Measurements from ENCODE around the gene IFNL3. TPM values are rescaled to one million over a fixed set of nuclear protein-coding genes. Genes with fewer than 3 reads are reported as not detected.
A peak's percentile ranks its signal among the peaks of the same experiment; 100 is the strongest.
"Not testable (repeated sequence)": the region's sequence is repeated elsewhere in the genome, so short reads cannot be mapped to it uniquely, and the experiment has no call there.

The IFNL3 gene
- total RNA-seq, 2 experiments from 2014 or later, result 0.34 to 0.53 TPM

DNA sequence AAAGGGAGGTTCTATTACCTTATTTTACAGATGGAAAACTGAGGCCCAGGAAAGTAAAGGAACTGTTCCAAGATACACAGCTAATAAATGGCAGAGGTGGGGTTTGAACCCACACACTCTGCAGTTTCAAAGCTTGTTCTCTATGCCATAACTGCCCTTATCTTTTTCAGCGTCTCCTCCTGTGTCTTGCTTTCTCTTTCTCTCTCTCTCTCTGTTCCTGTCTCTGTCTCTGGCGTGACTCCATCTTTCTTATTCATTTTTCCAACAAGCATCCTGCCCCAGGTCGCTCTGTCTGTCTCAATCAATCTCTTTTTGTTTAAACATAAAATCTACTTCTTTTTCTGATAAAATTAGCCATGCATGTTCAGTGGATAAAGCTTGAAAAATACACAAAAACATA, 7.0 kb upstream of the IFNL3 start:
- no peak for ATAC-seq
- Mint-ChIP-seq H3K27ac (no peak overlapping the region), H3K9me3 (ENCODE audit: low read depth) (no peaks in the 10 kb centered on the region), H3K36me3 (ENCODE audit: low read depth) (no peaks in the 10 kb centered on the region), H3K4me1 (peaks cover 2% of the 10 kb centered on the region), H3K27me3 (peaks cover 12% of the 10 kb centered on the region), H3K4me3 (no peak overlapping the region)
- intact Hi-C loops (cut with DNase I, micrococcal nuclease), result no loop called here
- ChIA-PET POLR2A (no interaction called here), CTCF (interaction anchor here (0.6 to 1.6 kb wide), 4 partner anchors 11 to 689 kb away, joined by 3 to 5 read pairs (median 4); no protein-coding TSS in a partner anchor)
- no peak for DNase-seq

DNA sequence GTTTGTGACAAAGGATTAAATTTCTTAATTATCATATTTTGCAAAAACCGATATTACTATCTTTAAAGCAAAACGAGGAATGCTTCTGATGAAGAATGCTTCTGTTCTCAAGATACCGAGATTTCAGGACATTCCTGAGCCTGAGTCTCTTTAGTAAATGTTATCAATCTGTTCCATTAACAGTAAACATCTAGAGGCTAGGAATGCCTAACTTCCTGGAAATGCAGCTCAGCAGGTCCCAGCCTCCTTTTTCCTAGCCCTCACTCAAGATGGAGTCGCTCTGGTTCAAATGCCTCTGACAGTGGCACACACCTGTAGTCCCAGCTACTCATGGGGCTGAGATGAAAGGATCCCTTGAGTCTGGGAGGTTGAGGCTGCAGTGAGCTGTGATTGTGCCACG, 6.3 kb upstream of the IFNL3 start:
- DNase-seq, result no peak
- Mint-ChIP-seq H3K27me3 (peaks cover 12% of the 10 kb centered on the region), H3K9me3 (ENCODE audit: low read depth) (no peaks in the 10 kb centered on the region), H3K4me3 (no peak overlapping the region), H3K4me1 (peaks cover 2% of the 10 kb centered on the region), H3K36me3 (ENCODE audit: low read depth) (no peaks in the 10 kb centered on the region), H3K27ac (no peak overlapping the region)
- intact Hi-C loops (cut with DNase I, micrococcal nuclease), result no loop called here
- ATAC-seq, result no peak
- CTCF ChIA-PET, result interaction anchor here (0.6 to 1.6 kb wide), 4 partner anchors 11 to 688 kb away, joined by 3 to 4 read pairs (median 3); no protein-coding TSS in a partner anchor
- POLR2A ChIA-PET, result interaction anchor here (0.6 kb wide), 1 partner anchor 730 kb away, joined by 6 read pairs; no protein-coding TSS in a partner anchor

DNA sequence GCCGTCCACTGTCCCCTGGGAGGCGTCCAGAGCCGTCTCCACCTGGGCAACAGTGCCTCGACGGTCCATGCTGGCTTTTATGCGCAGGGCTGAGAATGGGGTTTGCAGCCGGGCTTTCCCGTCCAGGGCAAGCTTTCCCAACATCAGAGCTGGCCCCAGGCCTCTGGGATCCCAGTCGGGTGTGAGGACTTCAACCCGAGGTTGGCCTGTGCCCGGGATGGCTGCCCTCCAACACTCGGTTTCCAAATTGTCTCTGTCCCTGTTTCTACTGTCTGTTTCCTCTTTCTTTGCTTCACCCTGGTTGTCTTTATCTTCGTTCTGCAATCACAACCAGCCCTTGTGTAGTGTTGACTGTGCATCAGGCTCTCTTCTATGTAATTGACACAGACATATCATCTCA, 4.0 kb upstream of the IFNL3 start, which contains the start of gene IFNL4:
Gene IFNL4, minus strand, starts transcription at position 51 of the 400 bp plus-strand sequence.
- ChIA-PET CTCF (no interaction called here), POLR2A (no interaction called here)
- H3K27me3 Mint-ChIP-seq, result peaks cover 10% of the 10 kb centered on the region
- H3K4me3 Mint-ChIP-seq, result no peak within 1 kb of the TSS
- peaks cover 2% of the 10 kb centered on the region for H3K4me1 Mint-ChIP-seq
- H3K36me3 Mint-ChIP-seq (ENCODE audit: low read depth), result no peaks in the 10 kb centered on the region
- no peaks in the 10 kb centered on the region for H3K9me3 Mint-ChIP-seq (ENCODE audit: low read depth)
- DNase-seq (no peak), ATAC-seq (no peak)
- H3K27ac Mint-ChIP-seq, result no peak within 1 kb of the TSS
- intact Hi-C loops (cut with DNase I, micrococcal nuclease), result no loop called here

DNA sequence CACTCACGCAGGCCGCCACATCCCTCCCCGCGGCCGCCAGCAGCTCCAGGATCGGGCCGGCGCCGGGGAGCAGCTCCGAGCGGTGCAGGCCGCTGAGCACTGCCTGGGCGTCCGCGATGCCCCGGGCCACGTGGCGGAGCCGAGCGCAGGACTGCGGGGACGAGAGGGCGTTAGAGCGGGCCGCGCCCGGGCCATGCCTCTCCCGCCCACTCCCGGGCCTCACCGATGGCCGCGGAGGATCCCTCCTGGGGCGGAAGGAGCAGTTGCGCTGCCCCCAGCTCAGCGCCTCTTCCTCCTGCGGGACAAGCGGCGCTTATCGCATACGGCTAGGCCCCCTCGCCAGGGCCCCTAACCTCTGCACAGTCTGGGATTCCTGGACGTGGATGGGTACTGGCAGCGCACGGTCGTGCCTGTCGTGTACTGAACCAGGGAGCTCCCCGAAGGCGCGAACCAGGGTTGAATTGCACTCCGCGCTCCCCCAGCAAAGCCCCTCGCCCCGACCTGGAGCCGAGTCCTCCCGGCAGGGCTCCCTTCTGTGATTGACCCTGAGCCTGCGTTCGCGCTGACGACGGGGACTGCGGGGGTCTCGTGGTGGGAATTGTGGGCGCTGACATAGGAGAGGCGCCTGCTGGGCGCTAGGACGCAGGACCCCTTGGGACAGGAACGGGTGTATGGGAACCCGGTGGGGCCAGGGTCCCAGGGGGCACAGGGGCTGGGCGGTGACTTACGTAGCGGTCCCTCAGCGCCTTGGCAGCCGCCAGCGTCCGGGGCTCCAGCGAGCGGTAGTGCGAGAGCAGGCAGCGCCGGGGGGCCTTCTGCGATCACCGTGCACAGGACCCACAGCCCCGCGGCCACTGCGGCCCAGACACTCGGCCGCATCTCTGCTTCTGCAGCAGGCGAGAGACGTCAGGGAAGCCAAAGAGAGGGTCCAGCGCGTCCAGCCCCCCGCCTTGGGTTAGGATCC, 3.2 kb upstream of the IFNL3 start:
- intact Hi-C loops (cut with DNase I, micrococcal nuclease), result no loop called here
- DNase-seq (peak; percentile 25), ATAC-seq (peak; percentile 50)
- no peaks in the 10 kb centered on the region for H3K9me3 Mint-ChIP-seq (ENCODE audit: low read depth)
- H3K4me1 Mint-ChIP-seq, result peaks cover 2% of the 10 kb centered on the region
- ChIA-PET CTCF (no interaction called here), POLR2A (no interaction called here)
- peaks cover 10% of the 10 kb centered on the region for H3K27me3 Mint-ChIP-seq
- H3K36me3 Mint-ChIP-seq (ENCODE audit: low read depth), result no peaks in the 10 kb centered on the region
- no peak overlapping the region for H3K4me3 Mint-ChIP-seq
- no peak overlapping the region for H3K27ac Mint-ChIP-seq

DNA sequence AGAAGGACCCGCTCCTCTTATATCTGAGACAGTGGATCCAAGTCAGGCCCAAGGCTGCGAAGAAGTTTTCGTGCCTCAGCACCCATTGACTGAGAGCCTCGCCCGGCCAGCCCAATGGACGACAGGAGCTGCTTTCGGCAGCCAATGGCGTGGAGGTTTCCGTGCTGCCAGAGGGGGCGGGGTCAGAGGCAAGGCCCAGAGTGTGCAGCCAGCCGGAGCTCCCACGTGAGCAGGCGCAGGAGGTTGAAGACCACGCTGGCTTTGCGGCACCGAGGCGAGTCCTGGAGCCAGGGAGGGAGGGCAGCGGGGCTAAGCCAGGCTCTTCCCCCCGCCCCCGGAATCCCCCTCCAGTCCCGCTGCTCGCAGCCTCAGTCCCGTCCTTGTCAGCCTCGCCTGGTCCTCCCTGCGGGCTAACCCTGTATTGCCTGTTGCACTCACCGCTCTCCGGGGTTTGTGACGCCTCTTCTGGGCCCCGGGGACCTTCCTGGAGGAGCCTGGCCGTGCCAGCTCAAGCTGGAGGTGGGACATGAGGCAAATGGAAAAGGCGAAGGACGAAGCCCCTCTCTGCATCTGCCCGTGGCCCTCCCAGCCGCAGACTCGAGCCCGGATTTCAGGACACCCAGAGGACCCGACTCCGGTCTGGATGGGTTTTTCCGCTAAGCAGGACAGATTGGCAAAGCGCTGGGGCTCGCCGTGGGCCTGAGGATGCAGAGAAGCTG, 2.3 kb upstream of the IFNL3 start:
- Mint-ChIP-seq H3K9me3 (ENCODE audit: low read depth) (no peaks in the 10 kb centered on the region), H3K4me1 (peaks cover 2% of the 10 kb centered on the region), H3K36me3 (ENCODE audit: low read depth) (no peaks in the 10 kb centered on the region), H3K27me3 (peaks cover 10% of the 10 kb centered on the region), H3K27ac (no peak overlapping the region), H3K4me3 (no peak overlapping the region)
- CTCF ChIA-PET, result interaction anchor here (0.6 kb wide), 1 partner anchor 32 kb away, joined by 3 read pairs; no protein-coding TSS in a partner anchor
- POLR2A ChIA-PET, result no interaction called here
- intact Hi-C loops (cut with DNase I, micrococcal nuclease), result no loop called here
- DNase-seq (peak; percentile 55), ATAC-seq (peak; percentile 61)

DNA sequence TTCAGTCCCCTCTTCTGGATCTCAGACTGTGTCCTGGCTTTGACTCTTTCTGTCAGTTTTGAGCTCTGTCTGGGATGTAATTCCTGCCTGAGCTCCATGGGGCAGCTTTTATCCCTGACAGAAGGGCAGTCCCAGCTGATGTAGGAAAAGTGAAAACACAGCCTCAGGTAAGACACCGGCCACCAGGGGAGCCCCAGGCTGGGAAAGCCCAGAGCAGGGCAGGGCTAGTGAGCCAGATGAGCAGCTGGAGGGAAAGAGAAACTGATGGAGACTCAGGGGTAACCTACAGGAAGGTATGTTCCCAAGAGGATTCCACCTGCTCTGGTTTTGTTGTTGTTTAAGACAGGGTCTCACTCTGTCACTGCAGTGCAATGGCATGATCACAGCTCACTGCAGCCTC, 360 bp upstream of the IFNL3 start:
- H3K4me1 Mint-ChIP-seq; H3K27ac Mint-ChIP-seq; intact Hi-C loops (cut with DNase I, micrococcal nuclease); H3K4me3 Mint-ChIP-seq; H3K9me3 Mint-ChIP-seq (ENCODE audit: low read depth); CTCF ChIA-PET; DNase-seq; H3K36me3 Mint-ChIP-seq (ENCODE audit: low read depth): not testable (repeated sequence)
- peak; percentile 73 for ATAC-seq
- peaks cover 10% of the 10 kb centered on the region for H3K27me3 Mint-ChIP-seq
- POLR2A ChIA-PET, result interaction anchor here (0.6 kb wide), 1 partner anchor 223 kb away, joined by 3 read pairs; no protein-coding TSS in a partner anchor

DNA sequence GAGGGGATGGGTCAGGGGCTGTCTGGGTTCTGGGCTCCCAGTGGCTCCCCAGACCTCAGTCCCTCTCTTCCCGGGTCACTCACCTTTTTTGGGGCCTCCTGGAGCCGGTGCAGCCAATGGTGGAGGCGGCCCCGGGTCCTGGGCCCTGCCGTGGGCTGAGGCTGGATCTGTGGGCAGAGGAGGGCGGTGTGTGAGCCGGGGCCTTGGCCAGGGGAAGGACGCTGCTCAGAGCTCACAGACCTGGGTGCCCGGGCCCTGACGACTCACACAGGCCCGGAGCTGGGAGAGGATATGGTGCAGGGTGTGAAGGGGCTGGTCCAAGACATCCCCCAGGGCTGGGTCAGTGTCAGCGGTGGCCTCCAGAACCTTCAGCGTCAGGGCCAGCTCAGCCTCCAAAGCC, 1.1 kb downstream of the IFNL3 start:
- H3K9me3 Mint-ChIP-seq (ENCODE audit: low read depth); ATAC-seq; H3K27ac Mint-ChIP-seq; DNase-seq; intact Hi-C loops (cut with DNase I, micrococcal nuclease); H3K36me3 Mint-ChIP-seq (ENCODE audit: low read depth); H3K4me1 Mint-ChIP-seq; H3K4me3 Mint-ChIP-seq; POLR2A ChIA-PET; H3K27me3 Mint-ChIP-seq: not testable (repeated sequence)
- CTCF ChIA-PET, result interaction anchor here (0.6 kb wide), 1 partner anchor 339 kb away, joined by 3 read pairs; no protein-coding TSS in a partner anchor

DNA sequence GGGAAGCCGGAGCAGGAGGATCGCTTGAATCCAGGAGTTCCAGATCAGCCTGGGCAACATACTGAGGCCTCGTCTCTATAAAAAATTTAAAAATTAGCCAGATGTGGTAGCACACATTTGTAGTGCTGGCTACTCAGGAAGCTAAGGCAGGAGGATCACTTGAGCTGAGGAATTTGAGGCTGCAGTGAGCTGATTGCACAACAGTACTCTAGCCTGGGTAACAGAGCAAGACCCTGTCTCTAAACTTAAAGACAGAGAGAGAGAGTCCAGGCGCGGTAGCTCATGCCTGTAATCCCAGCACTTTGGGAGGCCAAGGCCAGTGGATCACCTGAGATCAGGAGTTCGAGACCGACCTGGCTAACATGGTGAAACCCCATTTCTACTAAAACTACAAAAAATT, 4.4 kb downstream of the IFNL3 start:
- no peak for DNase-seq
- Mint-ChIP-seq H3K4me1 (peaks cover 19% of the 10 kb centered on the region), H3K4me3 (no peak overlapping the region), H3K36me3 (ENCODE audit: low read depth) (no peaks in the 10 kb centered on the region), H3K27me3 (no peaks in the 10 kb centered on the region), H3K9me3 (ENCODE audit: low read depth) (no peaks in the 10 kb centered on the region), H3K27ac (no peak overlapping the region)
- ChIA-PET POLR2A (interaction anchor here (0.6 kb wide), 1 partner anchor 17 kb away, joined by 3 read pairs; no protein-coding TSS in a partner anchor), CTCF (no interaction called here)
- intact Hi-C loops (cut with DNase I, micrococcal nuclease), result no loop called here
- no peak for ATAC-seq

DNA sequence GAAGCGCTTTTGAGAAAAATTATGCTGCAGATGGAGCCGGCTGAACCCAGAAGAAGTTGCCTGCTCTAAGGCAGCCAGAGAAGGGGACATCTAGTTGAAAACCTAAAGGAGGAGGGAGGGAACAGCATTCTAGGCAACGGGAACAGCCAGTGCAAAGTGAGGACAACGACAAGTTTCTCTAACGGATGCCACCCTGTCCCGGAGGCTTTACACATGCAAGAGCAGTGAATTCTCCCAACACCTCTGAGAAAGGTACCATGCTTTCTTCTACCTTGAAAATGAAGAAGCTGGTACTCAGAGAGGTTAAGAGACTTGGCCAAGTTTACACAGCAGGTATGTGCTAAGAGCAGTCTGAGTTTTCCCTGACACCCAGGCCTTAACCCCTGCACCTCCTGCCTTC, 5.9 kb downstream of the IFNL3 start:
- Mint-ChIP-seq H3K27ac (no peak overlapping the region), H3K27me3 (no peaks in the 10 kb centered on the region), H3K4me3 (no peak overlapping the region), H3K36me3 (ENCODE audit: low read depth) (no peaks in the 10 kb centered on the region), H3K9me3 (ENCODE audit: low read depth) (no peaks in the 10 kb centered on the region), H3K4me1 (peaks cover 19% of the 10 kb centered on the region)
- DNase-seq, result no peak
- ChIA-PET CTCF (interaction anchor here (0.6 kb wide), 1 partner anchor 832 kb away, joined by 3 read pairs; no protein-coding TSS in a partner anchor), POLR2A (interaction anchor here (0.7 kb wide), 1 partner anchor 147 kb away, joined by 13 read pairs; no protein-coding TSS in a partner anchor)
- intact Hi-C loops (cut with DNase I, micrococcal nuclease), result no loop called here
- no peak for ATAC-seq

DNA sequence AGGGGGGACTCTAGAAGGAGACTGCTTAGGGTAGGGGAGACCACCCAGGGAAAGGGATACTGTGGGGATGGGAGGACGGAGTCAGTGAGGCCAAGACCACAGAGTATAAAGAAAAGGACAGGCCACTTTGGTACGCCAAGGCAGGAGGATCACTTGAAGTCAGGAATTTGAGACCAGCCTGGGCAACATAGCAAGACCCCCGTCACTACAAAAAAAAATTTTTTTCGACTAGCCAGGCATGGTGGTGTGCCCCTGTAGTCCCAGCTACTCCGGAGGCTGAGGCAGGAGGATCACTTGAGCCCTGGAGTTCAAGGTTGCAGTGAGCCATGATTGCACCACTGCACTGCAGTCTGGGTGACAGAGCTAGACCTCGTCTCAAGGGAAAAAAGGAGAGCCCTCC, 6.6 kb downstream of the IFNL3 start:
- no peaks in the 10 kb centered on the region for H3K27me3 Mint-ChIP-seq
- no peak for ATAC-seq
- ChIA-PET POLR2A (no interaction called here), CTCF (interaction anchor here (1.0 kb wide), 1 partner anchor 308 kb away, joined by 3 read pairs; the partner anchor contains the start of genes MRPS12 and SARS2)
- no peak for DNase-seq
- no peaks in the 10 kb centered on the region for H3K9me3 Mint-ChIP-seq (ENCODE audit: low read depth)
- peaks cover 19% of the 10 kb centered on the region for H3K4me1 Mint-ChIP-seq
- H3K27ac Mint-ChIP-seq, result peak overlapping the region; percentile 76
- no peaks in the 10 kb centered on the region for H3K36me3 Mint-ChIP-seq (ENCODE audit: low read depth)
- intact Hi-C loops (cut with DNase I, micrococcal nuclease), result no loop called here
- no peak overlapping the region for H3K4me3 Mint-ChIP-seq
